OCI-LY3 (cell line): ENCODE measurements around the gene TSPAN1.

Experiments used
- CTCF ChIP-seq: fragments of 200-600, 300-600 bp; sonication (generic); IDR thresholded peaks from 2 replicates; pipeline ENCODE4 v1.5.1; 2014; ENCODE audit warnings: antibody characterized with exemption, low read length, low read depth
- EZH2phosphoT487 ChIP-seq: fragments of 200-600 bp; shearing (Covaris generic); IDR thresholded peaks from 2 replicates; pipeline ENCODE4 v1.6.1; 2018; ENCODE audit warnings: antibody characterized with exemption, mixed run types, low read depth

GRCh38 chr1:46223472-46223943 lies 48.6 kb downstream of the TSPAN1 start:
- TF ChIP-seq CTCF (peak; percentile 93), EZH2phosphoT487 (no peak)
